GM20431 (cell line): ENCODE data around the gene CAPNS2.

ENCODE experiments used
- in situ Hi-C: fragments of 300-500 bp; cut with MseI, MboI; formaldehyde crosslinking; loops from one replicate; pipeline ENCODE4 v1.15.0; 2020; ENCODE audit warnings: low sequenced_read_pairs; ENCODE audit not compliant: unreplicated experiment

Gene CAPNS2

DNA sequence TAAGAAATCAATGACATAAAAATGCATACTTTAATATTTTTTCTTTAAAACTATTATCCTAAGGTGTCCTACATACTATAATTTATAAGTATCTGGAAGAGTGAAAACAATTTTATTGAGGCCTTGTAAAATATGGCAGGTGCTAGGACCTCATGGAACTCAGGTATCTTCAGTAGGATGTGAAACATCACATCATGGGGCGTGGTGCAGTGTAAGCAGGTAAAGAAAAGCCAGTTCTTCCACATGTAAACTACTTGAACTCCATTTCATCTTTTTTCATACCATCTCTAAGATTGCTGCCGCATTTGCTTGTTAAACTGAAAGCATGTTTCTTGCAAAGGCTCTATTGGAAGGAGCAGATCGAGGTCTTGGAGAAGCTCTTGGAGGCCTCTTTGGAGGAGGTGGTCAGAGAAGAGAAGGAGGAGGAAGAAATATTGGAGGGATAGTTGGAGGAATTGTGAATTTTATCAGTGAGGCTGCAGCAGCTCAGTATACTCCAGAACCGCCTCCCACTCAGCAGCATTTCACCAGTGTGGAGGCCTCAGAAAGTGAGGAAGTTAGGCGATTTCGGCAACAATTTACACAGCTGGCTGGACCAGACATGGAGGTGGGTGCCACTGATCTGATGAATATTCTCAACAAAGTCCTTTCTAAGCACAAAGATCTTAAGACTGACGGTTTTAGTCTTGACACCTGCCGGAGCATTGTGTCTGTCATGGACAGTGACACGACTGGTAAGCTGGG is at the start of gene CAPNS2:
TSS of gene CAPNS2 (plus strand) at position 253 of the 744 bp plus-strand sequence. CDS start at position 326, 73 bp downstream.
- in situ Hi-C loops, result no loop called here

DNA sequence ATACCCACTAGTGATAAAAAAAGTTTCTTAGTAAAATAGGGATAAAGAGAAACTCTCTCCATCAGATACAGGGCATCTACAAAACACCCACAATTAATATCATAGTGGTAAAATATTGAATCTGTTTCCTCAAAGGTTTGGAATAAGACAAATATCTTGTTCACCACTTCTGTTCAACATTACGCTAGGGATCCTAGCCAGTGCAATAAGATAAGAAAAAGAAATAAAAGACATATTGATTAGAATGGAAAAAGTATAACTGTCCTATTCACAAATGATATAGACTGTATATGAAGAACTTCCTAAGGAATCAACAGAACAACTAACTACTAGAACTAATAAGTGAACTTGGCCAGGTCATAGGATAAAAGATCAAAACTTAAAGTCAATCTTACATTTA is 44.7 kb upstream of the CAPNS2 start:
- in situ Hi-C loops, result no loop called here

DNA sequence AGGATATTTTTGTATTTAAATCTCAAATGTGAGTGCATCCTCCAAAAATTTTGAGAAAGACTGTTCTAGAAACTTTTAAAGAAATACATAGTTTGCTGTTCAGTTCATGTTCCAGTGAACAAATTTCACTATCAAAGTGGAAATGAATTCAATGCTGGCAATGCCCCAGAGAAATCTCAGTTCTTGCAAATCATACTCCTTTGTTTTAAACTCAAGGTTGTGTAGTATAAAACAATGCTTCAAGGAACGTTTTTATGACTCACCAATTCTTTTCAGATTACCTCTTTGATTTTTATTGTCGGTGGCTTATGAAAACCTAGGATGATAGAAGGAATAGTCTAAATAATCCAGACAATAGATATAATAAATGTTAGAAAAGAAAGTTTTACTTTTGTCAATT is 40.0 kb upstream of the CAPNS2 start:
- in situ Hi-C loops, result no loop called here

DNA sequence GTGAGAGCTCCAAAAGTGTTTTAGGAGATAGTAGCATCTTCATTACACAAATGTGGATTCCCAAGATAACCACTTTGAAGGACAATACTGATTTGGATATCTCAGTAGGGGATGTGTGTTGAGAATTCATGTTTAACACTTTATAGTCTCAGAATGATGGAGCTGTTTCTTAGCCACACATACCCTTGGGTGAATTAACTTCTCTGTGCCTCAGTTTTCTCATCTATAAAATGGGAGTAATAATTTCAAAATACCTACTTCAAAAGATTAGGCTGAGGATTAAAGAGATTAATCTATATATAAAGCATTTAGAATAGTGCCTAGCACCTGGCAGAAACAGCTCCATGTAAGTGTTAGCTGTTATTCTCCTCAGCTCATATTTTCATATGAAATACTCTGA is 38.6 kb upstream of the CAPNS2 start:
- in situ Hi-C loops, result no loop called here

DNA sequence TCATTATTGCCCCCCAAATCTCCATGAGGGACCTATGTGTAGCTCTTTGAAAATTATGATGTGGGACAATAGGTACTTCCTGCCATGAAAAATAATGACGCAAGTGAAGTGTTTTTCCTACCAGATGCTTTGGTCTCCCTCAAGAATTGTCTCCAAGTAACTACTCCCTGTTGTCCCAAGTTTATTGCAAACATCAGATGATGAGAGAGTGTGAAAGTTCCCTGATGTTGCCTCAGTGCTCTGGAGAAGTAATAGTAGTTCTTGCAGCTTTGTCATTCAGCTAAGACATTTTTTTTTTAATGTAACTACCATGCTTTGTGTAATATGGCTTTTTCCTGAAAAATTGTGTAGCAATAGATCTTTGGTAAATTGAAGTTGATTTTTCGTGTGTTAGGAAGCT is 37.5 kb upstream of the CAPNS2 start:
- in situ Hi-C loops, result no loop called here

DNA sequence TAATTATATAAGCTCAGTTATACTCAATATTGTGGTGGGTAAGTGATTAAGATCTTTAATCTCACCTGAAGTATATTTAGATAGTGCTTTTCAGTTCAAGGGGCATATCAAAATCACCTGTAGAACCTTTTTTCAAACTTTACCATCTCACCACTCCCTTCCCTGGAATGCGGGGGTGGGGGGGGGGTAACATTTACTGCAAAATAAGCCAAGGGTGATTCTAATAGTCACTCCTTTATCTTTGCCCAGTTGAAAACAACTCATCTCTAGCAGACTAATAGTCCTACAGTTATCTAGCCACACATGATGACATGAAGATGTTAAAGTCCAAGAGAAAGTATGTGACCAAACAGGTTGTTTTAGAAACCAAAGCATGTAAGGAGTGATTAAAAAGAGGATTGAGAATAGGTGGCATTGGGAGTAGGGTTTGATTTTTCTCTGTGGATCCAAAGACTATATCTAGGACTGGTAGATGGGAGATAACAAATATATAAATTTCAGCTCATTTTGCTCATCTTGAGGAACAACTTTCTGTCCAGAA is 36.1 kb upstream of the CAPNS2 start:
- in situ Hi-C loops, result no loop called here

DNA sequence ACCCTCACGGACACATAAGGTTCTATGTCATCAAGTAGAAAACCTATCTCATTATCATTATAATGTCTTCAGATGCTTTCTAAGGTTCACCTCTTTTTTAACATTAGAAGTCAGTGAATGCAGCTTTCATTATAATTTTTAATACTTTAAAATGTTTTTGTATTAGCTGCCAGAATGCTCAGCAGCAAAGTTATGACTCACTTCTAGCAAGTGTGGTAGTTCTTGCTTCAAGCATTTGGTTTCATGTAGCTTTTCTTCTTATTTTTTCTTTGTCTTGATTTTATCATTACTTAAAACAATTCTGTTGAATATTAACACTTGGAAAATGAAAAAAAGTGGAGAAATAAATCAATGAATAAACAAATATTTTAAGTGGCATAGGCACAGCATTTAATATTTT is 34.3 kb upstream of the CAPNS2 start:
- in situ Hi-C loops, result no loop called here

DNA sequence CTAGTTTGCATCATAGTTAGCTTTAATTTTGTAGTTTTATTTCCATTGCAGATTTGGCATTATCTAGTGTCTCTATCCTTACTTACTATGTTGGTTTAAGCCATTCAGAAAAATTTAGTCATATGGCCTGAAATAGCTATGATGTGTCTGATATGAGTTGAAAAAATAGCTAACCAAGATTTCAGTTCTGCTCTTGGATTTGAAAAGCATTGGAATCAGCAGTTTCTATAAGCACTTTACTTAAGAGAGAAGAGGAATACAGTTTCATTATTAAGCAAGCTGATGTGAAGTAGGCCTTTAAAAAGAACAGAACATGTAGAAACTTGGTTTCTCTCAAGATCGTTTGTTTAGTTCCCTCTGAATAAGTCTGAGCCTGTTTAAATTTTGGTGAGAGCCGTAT is 31.7 kb upstream of the CAPNS2 start:
- in situ Hi-C loops, result no loop called here

DNA sequence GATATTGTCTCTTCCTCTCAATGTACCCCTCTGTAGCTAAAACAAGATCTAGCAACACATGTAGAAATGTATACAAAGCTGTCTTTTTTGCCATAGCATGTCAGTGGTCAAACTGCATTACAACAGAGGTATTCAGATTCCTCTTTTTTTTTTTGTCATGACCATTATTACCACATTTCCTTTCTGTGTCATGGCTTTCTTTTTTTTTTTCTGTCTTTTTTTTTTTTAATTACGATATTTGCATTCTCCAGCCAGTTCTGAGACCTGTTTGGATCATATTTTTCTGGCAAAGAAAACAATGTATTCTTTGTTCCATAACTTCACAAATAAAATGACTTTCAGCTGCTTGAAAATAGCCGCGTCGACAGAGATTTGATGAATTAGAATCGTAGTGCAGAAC is 27.4 kb upstream of the CAPNS2 start:
- in situ Hi-C loops, result no loop called here

DNA sequence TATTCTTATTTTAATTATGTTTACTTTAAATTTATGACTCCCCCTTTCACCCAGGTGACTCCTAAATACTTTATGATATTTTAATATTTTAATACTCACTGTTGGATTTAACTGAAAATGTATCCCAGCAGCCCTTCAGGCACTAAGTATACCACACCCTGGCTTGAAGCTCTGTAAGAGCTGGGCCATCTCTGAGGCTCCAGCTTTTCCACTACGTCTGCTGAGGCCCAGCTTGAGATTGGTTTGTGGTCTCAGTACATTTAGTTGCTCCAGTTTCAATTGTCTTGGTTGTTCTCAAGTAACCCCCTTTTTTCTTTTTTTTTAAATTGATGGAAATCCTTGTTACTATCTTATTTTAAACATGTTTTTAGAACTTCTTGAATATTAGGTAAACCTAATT is 27.0 kb upstream of the CAPNS2 start:
- in situ Hi-C loops, result no loop called here

DNA sequence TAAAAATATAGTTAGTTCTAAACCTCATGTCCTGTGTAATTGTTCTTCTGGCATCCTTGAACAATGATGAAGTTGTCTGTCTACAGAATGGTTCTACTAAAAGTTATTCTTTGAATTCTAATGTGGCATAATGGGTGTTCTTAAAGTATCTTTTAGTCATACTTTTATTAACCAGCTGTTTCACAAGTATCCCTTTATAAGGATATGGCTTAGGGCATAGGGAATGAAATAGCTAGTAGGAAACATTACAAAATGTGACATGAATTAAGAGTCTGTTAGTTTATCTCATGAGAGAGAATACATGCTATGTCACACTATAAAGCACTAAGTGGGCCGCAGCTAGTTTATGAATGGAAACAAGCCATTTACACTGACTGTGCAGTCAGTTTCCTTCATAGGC is 26.3 kb upstream of the CAPNS2 start:
- in situ Hi-C loops, result no loop called here

DNA sequence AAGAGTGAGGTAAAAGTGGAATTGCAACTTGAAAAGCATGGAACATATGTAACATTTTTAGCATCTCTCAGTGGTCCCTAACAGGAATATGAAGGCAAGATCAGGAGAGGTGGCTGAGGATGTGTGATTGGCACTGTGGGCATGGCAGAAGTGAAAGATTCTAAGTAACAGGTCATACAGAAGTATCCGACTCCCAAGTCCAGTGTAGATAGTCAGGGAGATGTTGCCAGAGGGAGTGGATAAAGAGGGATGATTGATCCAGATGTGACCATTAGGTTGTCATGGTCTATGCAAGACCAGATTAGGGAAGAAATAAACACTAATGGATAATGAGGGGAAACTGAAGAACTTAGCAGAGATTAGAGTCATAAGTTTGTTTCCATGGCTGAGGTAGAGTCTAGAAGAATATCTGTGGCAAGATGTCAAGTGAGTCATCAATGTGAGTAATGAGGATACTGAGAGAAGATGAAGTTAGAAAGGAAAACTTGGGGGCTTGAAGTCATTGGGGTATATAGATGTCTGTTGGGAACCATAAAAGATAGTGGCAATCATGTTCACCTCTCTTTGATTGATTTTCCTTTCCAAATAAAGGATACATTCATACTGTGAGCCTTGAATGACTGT is 23.9 kb upstream of the CAPNS2 start:
- in situ Hi-C loops, result no loop called here

DNA sequence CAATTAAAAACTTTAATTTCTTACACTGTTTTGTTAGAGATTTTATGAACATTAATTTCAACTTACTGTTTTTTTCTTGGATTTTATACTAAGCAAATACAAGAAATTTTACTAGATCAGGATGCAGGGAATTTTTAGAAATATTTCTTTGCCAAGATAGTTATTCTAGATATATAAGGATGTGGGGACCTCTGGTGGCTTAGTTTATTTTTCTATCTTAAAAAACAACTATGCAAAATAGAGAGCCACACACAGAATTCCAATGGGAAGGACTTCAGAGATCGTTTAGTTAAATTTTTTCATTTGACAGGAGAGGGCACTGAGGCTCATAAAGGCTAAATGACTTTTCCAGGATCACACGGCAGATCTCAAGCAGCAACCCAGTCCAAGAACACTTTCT is 23.0 kb upstream of the CAPNS2 start:
- in situ Hi-C loops, result no loop called here

DNA sequence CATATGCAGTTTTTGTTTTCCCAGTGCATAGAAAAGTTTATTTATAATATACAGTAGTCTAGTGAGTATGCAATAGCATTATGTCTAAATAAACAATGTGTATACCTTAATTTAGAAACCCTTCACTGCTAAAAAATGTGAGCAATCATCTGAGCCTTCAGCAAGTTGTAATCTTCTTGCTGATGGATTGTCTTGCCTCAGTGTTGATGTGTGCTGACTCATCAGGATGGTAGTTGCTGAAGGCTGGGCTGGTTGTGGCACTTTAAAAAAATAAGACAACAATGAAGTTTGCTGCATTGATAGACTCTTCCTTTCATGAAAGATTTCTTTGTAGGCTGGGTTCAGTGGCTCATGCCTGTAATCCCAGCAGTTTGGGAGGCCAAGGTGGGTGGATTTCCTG is 13.9 kb upstream of the CAPNS2 start:
- in situ Hi-C loops, result no loop called here

DNA sequence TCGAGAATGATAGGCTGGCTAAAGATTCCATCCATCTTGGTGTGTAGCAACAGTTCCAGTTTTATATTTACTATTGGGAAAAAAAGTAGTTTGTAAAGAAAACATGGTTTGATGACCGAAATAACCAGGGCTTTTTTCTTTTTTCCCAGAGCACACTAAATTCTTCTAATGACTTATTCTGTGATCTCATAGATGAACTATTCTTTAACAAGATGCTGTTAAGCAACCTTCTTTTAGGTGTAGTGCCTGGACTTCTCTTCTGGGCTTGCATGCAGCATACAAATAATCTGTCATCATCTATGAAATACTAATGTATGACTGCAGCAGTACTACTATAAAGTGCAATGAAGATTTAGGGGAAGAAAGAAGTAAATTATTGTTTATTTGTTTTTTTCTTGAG is 11.0 kb upstream of the CAPNS2 start:
- in situ Hi-C loops, result no loop called here

DNA sequence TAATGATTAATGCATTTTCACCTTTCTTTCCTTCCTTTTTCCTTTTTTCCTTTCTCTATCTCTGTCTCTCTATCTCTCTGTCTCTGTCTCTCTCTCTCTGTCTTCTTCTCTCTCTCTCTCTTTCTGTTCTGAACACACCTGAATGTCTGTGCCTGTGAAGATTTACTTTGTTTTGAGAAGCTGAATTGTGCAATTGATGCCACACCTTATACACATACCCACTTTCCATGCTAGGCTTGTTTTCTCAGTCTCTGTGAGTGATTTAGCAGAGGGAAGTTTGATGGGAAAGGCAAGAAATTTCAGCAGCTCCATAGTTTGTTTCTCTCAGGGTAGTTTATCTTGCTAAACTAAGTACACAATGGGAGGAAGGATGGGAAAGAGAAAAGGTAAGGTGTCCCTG is 9.3 kb upstream of the CAPNS2 start:
- in situ Hi-C loops, result no loop called here

DNA sequence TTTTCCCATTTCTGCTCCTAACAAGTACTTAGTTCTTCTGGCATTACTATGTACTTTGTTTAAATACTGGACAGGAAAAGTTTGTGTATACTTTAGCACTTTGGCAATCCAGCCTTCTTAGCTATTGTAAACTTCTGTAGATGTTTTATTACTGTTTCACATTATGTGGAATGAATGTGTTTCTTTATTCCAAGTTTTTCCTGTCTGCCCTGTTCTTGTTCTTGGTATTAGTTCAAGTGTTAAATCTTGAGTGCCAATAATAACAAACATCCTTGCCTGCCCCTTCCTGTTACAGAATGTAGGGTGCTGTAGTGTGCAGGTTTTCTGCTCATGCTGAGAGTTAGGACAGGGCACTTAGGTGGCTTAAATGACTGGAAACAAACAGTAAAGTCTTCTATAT is 7.3 kb upstream of the CAPNS2 start:
- in situ Hi-C loops, result no loop called here

DNA sequence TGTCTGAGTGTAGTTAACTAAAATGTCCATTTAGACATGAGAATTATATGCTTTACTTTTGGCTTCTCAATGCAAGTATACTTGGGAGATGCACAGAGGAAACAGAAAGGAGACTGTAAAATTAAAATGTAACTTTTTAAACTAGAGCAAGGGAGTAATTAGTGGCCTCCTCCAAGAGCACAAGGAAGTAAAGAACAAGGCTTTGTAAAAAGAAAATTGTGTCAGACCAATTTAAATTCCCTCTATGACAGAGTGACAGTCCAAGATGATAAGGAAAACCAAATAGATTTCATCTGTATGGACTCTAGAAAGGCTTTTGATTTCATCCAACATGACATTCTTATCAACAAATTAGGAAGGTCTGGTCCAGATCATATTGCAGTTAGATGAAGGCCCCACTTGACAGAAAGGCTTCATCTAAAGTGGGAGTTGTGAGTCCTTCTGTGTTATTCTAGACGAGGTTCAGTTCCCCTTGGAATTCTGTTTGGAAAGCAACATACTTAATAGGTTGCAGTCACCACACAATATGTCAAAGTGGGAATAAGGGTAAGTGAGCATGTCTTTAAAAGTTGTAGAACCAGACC is 6.5 kb upstream of the CAPNS2 start:
- in situ Hi-C loops, result no loop called here

DNA sequence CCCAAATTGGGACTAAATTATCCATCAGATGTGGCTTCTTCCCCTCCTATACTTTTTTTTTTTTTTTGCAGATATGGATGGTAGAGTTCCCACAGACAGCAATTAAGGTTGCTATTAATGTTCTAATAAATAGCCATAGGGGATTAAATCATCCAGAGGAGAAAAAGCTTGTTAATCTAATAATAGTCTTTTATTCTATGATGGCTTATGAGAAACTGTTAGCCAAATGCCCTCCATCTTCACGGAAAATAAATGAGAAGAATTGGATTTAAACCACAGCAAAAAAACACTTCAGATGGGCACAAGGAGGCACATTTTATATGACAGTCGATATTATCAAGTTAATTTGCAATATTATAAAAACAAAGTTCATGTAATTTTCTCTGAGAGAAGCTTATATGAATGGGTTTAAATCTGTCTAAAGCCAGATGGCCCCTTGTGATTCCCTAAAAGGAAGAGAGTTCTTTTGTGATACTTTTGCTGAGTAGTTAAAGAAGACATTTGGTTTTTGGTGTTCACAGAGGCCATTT is 5.1 kb upstream of the CAPNS2 start:
- in situ Hi-C loops, result no loop called here

DNA sequence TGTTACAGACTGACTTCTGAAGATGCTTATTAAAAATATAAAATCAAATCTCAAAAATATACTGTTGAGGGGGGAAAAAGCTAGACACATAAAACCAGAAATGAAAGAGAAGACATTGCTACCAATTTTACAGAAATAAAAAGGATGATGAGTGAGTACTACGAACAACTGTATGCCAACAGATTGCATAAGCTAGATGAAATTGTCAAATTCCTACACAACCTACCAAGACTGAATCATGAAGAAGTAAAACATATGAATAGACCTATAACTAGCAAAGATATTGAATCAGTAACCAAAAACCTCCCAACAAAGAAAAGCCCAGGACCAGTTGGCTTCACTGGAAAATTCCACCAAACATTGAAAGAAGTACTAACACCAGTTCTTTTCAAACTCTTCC is 3.5 kb upstream of the CAPNS2 start:
- in situ Hi-C loops, result no loop called here

DNA sequence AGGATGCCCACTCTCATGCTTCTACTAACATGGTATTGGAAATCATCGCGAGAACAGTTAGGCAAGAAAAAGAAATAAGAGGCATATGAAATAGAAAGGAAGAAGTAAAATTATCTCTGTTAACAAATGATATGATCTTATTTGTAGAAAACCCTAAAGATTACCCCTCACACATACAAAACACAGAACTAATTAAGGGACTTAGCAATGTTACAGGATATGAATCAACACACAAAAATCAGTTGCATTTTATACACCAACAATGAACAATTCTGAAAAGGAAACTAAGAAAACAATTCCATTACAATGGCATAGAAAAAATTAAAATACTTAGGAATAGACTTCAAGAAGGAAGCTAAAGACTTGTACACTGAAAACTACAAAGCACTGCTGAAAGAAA is 2.7 kb upstream of the CAPNS2 start:
- in situ Hi-C loops, result no loop called here
